Measurements from ENCODE around the gene DPM2.

DNA sequence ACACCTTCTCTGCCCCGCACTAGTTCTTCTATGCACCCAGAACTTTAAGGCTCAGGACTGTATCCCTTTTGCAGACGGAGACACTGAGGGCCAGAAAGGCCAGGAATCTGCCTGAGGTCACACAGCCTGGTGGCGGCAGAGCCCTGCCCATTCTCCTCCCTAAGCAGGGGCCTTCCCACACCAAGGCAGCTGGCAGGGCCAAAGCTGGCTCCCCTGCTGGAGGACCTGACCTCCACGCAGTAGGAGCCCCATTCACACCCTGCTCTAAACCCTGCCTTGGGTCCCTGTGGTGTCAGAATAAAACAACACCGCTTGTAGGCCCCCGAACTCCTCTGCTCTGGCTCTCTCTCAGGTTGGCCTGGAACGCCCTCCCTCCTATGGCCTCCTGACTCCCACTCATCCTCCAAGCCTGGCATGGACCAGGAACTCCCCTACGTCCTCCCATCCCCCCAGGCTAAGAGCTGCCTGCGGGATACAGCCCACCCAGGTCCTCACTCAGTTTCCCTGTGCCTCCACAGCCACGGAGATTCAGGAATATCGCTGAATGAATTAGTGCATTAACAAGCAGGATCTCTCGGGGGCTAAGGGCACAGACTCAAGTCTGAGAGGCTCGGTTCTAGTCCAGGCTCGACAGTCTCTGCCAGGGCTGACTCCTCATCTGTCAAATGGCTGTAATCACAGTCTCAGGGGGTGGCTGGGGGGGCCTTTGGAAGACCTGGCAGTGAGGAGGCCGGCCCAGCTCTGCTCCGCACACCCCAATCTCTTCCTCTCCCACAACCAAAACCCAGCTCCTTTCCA lies 41.1 kb downstream of the DPM2 start:
- no peak for TF ChIP-seq FOXM1 (IDR thresholded peaks at IDR 0.05; ENCODE audit: borderline replicate concordance, low read depth)
- TF ChIP-seq YY1 (IDR thresholded peaks at IDR 0.05; ENCODE audit: low read depth) = no peak
- TF ChIP-seq ZBTB7A (IDR thresholded peaks at IDR 0.05; ENCODE audit: low read depth) = no peak
- TF ChIP-seq TAF1 (IDR thresholded peaks at IDR 0.05; ENCODE audit: low read depth) = no peak
- TF ChIP-seq, protein P1, sequence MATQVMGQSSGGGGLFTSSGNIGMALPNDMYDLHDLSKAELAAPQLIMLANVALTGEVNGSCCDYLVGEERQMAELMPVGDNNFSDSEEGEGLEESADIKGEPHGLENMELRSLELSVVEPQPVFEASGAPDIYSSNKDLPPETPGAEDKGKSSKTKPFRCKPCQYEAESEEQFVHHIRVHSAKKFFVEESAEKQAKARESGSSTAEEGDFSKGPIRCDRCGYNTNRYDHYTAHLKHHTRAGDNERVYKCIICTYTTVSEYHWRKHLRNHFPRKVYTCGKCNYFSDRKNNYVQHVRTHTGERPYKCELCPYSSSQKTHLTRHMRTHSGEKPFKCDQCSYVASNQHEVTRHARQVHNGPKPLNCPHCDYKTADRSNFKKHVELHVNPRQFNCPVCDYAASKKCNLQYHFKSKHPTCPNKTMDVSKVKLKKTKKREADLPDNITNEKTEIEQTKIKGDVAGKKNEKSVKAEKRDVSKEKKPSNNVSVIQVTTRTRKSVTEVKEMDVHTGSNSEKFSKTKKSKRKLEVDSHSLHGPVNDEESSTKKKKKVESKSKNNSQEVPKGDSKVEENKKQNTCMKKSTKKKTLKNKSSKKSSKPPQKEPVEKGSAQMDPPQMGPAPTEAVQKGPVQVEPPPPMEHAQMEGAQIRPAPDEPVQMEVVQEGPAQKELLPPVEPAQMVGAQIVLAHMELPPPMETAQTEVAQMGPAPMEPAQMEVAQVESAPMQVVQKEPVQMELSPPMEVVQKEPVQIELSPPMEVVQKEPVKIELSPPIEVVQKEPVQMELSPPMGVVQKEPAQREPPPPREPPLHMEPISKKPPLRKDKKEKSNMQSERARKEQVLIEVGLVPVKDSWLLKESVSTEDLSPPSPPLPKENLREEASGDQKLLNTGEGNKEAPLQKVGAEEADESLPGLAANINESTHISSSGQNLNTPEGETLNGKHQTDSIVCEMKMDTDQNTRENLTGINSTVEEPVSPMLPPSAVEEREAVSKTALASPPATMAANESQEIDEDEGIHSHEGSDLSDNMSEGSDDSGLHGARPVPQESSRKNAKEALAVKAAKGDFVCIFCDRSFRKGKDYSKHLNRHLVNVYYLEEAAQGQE (IDR thresholded peaks at IDR 0.05; ENCODE audit: low read depth) = no peak
- TF ChIP-seq CREB1 (IDR thresholded peaks at IDR 0.05; ENCODE audit: low read depth) = no peak
- TF ChIP-seq CEBPB (IDR thresholded peaks at IDR 0.05) = no peak
- no peak for TF ChIP-seq EP300 (IDR thresholded peaks at IDR 0.05; ENCODE audit: borderline replicate concordance)
- TF ChIP-seq, protein P2, sequence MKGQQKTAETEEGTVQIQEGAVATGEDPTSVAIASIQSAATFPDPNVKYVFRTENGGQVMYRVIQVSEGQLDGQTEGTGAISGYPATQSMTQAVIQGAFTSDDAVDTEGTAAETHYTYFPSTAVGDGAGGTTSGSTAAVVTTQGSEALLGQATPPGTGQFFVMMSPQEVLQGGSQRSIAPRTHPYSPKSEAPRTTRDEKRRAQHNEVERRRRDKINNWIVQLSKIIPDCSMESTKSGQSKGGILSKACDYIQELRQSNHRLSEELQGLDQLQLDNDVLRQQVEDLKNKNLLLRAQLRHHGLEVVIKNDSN (IDR thresholded peaks at IDR 0.05) = no peak
- TF ChIP-seq RAD21 (IDR thresholded peaks at IDR 0.05; ENCODE audit: low read depth) = no peak
- TF ChIP-seq, protein P3, sequence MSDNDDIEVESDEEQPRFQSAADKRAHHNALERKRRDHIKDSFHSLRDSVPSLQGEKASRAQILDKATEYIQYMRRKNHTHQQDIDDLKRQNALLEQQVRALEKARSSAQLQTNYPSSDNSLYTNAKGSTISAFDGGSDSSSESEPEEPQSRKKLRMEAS (IDR thresholded peaks at IDR 0.05) = no peak
- TF ChIP-seq NFIC (IDR thresholded peaks at IDR 0.05) = no peak
